Pancreas (tissue), 10 donors: ENCODE measurements around the gene RANBP1. TPM values are rescaled to one million over a fixed set of nuclear protein-coding genes. Genes with fewer than 3 reads are reported as not detected.

ENCODE experiments used
- ATAC-seq, 4 donors: fragments of 200-7000 bp; cut with Tn5 transposase; one replicate each; pipeline versions ENCODE4 v1.8.0 to v1.9.1; 2020; ENCODE audit warnings: mild to moderate bottlenecking in 4 of 4, moderate library complexity in 4 of 4
- DNase-seq, 6 donors: peaks; one replicate each; pipeline ENCODE4 v3.0.0-alpha.2; 2020
- FAIRE-seq: peaks from 2 replicates; lab custom pipeline; 2012; peaks lifted over from hg19 to GRCh38; lab: Jason Lieb, UNC
- H3K27ac ChIP-seq, 4 donors: fragments of 200-600 bp; sonication (generic); 1 replicate in 3 of 4; 2 replicates in 1 of 4; pipeline versions ENCODE4 v1.5.0 to v1.8.0; 2020
- H3K27me3 ChIP-seq, 4 donors: fragments of 200-600 bp; one replicate each; pipeline ENCODE4 v1.8.0; 2021
- H3K36me3 ChIP-seq, 3 donors: fragments of 200-600 bp; sonication (generic) in 1 of 3; one replicate each; pipeline versions ENCODE4 v1.5.0 to v1.8.0; 2020 to 2021
- H3K4me1 ChIP-seq, 3 donors: fragments of 200-600 bp; one replicate each; pipeline ENCODE4 v1.8.0; 2021
- H3K4me3 ChIP-seq, 4 donors: fragments of 200-600 bp; sonication (generic) in 2 of 4; one replicate each; pipeline versions ENCODE4 v1.5.0 to v1.8.0; 2020 to 2021
- H3K9me3 ChIP-seq, 4 donors: fragments of 200-600 bp; one replicate each; pipeline ENCODE4 v1.8.0; 2021
- WGBS, 2 donors: extraction: QIAGEN DNeasy Blood & Tissue Kit; methylation state at CpG; one replicate each; pipeline ENCODE4 v1.1.7; 2013; 5-methylcytosine and 5-hydroxymethylcytosine counted together
- intact Hi-C, 3 donors: fragments of 100-400 bp; cut with DNase I; formaldehyde crosslinking; loops; one replicate each; pipeline versions ENCODE4 v1.11.1 to v1.14.2; 2022
- polyA plus RNA-seq, 2 donors: library from polyadenylated mRNA; stranded (reverse); fragments of 200-250 nt; gene quantifications; one replicate each; pipeline ENCODE4 v1.2.3, GENCODE V29; 2013
- total RNA-seq, 6 donors: library from RNA; stranded (reverse); fragmentation: NEBNext Ultra II Directional in 4 of 6; extraction: Animal tissue kit (Norgen Biotek cat#: 25700) in 4 of 6; gene quantifications; one replicate each; pipeline versions ENCODE4 v1.2.1 to v1.2.4, GENCODE V29; 2021 to 2023
- TF ChIP-seq, protein P1 (sequence below), 4 donors: fragments of 200-600 bp; sonication (generic) in 3 of 4; IDR thresholded peaks; one replicate each; pipeline versions ENCODE4 v1.5.0 to v1.8.0; 2021; ENCODE audit warnings: antibody characterized with exemption in 4 of 4
- donor health status: healthy with polysubstance abuse.
- donor health status: DM: no; HTN: no; CAD: no; lungs with moderate emphysema.
- donor health status: DM: no; HTN: no; CAD: no.
- donor health status: control.
- donor health status: control.
- donor health status: Bipolar disorder and iron deficiency.
- donor health status: DM: yes; HTN: yes; CAD: no.
- donor health status: DM: no; HTN: no; CAD: no.
- donor health status: DM: no; HTN: no; CAD: no.
- donor health status: DM: yes; HTN: yes; CAD: no.

The RANBP1 gene
- total and polyA plus RNA-seq, 8 donors: 25.1 to 44.0 (median 34.3) TPM

DNA sequence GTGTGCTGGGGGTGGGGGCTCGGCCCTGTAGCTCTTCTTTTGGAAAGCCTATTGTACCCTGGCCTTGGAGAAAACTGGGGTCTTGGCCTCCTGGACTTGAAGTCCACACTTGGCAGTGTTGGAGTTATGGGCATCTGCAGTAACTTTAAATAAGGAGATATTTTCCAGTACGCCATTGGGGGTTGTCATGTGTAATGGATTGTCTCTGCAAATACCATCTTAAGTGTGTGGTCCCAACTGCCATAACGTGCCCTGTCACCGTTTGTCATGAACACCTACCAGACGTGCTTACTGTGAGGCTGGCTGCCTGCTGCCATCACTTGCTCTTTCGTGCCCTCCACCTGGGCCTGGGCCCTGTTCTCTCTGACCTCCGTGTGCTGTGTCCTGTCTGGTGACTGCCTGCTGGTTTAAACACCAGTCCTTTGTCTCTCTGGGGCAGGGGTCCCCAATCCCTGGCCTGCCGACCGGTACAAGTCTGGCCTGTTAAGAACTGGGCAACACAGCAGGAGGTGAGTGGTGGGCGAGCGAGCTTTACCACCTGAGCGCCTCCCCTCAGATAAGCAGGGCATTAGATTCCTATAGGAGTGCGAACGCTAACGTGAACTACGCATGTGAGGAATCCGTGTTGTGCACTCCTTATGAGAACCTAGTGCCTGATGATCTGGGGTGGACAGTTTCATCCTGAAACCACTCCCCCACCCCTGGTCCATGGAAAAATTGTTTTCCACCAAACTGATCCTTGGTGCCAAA is 12.1 kb downstream of the RANBP1 start:
- no peak overlapping the region for H3K27ac ChIP-seq
- TF ChIP-seq, protein P1, sequence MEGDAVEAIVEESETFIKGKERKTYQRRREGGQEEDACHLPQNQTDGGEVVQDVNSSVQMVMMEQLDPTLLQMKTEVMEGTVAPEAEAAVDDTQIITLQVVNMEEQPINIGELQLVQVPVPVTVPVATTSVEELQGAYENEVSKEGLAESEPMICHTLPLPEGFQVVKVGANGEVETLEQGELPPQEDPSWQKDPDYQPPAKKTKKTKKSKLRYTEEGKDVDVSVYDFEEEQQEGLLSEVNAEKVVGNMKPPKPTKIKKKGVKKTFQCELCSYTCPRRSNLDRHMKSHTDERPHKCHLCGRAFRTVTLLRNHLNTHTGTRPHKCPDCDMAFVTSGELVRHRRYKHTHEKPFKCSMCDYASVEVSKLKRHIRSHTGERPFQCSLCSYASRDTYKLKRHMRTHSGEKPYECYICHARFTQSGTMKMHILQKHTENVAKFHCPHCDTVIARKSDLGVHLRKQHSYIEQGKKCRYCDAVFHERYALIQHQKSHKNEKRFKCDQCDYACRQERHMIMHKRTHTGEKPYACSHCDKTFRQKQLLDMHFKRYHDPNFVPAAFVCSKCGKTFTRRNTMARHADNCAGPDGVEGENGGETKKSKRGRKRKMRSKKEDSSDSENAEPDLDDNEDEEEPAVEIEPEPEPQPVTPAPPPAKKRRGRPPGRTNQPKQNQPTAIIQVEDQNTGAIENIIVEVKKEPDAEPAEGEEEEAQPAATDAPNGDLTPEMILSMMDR (IDR thresholded peaks at IDR 0.05): no peak
- peaks cover 0 to 10% (median 0%) of the 10 kb centered on the region in 3 donors for H3K36me3 ChIP-seq
- intact Hi-C loops: loop anchor here in 2 of 3 donors (10.0 kb wide), 1 partner anchor 153 kb away; no protein-coding TSS in a partner anchor
- H3K9me3 ChIP-seq: no peaks in the 10 kb centered on the region
- H3K27me3 ChIP-seq: no peaks in the 10 kb centered on the region
- FAIRE-seq (no peak), ATAC-seq (no peak), DNase-seq (no peak)
- 78 to 84% methylated on average over 16 to 17 of the region's 17 CpGs for WGBS, 2 donors
- no peak overlapping the region for H3K4me3 ChIP-seq
- H3K4me1 ChIP-seq: peaks cover 0 to 6% (median 6%) of the 10 kb centered on the region in 3 donors

DNA sequence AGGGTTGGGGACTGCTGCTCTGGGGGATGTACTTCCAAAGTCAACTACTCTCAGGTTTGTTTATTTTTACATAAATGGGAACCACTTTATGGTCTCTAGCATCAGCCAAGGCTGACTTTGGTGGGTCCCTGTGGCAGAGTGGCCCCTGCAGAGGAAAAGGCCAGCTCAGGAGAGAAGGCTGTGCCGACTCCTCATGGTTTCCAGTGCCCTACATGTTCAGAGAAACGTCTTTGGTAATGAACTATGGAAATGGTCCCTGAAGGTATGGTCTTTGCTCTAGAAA is 12.7 kb downstream of the RANBP1 start:
- peaks cover 0 to 10% (median 0%) of the 10 kb centered on the region in 3 donors for H3K36me3 ChIP-seq
- peaks cover 0 to 6% (median 6%) of the 10 kb centered on the region in 3 donors for H3K4me1 ChIP-seq
- H3K27me3 ChIP-seq: no peaks in the 10 kb centered on the region
- FAIRE-seq (no peak), ATAC-seq (no peak), DNase-seq (no peak)
- intact Hi-C loops: loop anchor here in 2 of 3 donors (10.0 kb wide), 1 partner anchor 154 kb away; no protein-coding TSS in a partner anchor
- no peak overlapping the region for H3K27ac ChIP-seq
- no peak overlapping the region for H3K4me3 ChIP-seq
- 52 to 63% methylated on average over 2 of the region's 2 CpGs for WGBS, 2 donors
- no peaks in the 10 kb centered on the region for H3K9me3 ChIP-seq
- TF ChIP-seq, protein P1 (IDR thresholded peaks at IDR 0.05): no peak

DNA sequence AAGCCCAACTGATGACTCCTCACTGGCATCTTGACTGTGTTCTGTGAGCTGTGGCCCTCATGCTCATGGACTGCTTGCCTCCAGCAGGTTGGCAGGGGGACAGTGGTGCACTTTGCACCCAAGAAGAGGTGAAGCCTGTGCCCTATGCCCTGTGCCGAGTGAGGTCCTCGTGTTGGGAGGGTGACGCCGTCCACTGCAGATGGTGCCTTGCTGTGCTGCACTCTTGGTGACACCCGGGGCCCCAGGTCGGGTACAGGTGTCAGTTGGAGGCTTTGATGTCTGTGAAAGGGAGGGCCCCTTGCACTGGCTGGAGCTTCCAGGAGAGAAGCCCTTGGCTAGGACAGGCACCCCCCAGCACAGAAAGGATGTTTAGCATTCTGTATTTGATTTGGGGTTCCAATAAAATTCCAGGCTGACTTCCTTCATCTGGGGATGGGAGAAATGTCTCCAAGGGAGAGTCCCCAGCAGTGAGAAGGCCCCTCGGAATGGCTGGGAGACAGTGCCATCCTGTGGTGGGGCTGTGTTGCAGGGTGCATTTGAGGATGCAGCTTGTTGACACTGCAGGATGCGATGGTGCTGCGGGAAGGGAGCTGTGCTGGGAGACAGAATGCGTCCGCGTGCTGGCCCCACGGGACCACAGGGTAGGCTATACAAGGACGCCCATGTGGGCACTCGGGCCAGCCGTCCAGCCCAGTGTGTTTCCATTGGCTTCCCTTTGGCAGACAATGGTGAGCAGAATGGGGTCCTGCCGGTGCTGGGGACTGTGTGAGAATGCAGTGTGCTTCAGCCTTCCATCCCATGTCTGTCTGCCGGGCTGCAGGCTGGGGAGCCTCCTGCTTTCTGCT is 13.2 kb downstream of the RANBP1 start:
- Histone ChIP-seq H3K27me3 (no peaks in the 10 kb centered on the region), H3K9me3 (no peaks in the 10 kb centered on the region), H3K4me1 (peaks cover 0 to 6% (median 6%) of the 10 kb centered on the region in 3 donors), H3K4me3 (no peak overlapping the region), H3K27ac (no peak overlapping the region), H3K36me3 (peaks cover 0 to 10% (median 0%) of the 10 kb centered on the region in 3 donors)
- TF ChIP-seq, protein P1 (IDR thresholded peaks at IDR 0.05): no peak
- 26 to 47% methylated on average over 18 of the region's 18 CpGs for WGBS, 2 donors
- ATAC-seq (peak in 2 of 4 donors; percentile 28 to 29), FAIRE-seq (no peak), DNase-seq (no peak)
- intact Hi-C loops: loop anchor here in 2 of 3 donors (10.0 kb wide), 1 partner anchor 154 kb away; no protein-coding TSS in a partner anchor

DNA sequence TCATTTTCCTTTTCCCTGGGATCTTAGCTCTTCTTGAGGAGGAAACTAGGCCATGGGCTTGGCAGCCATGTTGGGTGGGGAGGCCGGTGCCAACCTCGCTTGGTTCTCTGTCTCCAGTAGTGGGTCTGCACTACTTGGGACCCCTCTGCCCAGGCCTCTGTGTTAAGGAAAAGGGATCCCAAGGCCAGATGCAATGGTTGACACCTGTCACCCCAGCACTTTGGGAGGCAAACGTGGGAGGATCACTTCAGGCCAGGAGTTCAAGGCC is 13.8 kb downstream of the RANBP1 start:
- Histone ChIP-seq H3K4me3 (no peak overlapping the region), H3K4me1 (peaks cover 0 to 6% (median 6%) of the 10 kb centered on the region in 3 donors), H3K27me3 (no peaks in the 10 kb centered on the region), H3K27ac (no peak overlapping the region), H3K36me3 (peaks cover 0 to 10% (median 0%) of the 10 kb centered on the region in 3 donors), H3K9me3 (no peaks in the 10 kb centered on the region)
- TF ChIP-seq, protein P1 (IDR thresholded peaks at IDR 0.05): no peak
- no peak for DNase-seq
- FAIRE-seq: no peak
- WGBS, 2 donors: 59 to 65% methylated on average over 3 of the region's 3 CpGs
- no peak for ATAC-seq
- intact Hi-C loops: loop anchor here in 2 of 3 donors (10.0 kb wide), 1 partner anchor 155 kb away; no protein-coding TSS in a partner anchor
